SK-N-MC (cell line): ENCODE measurements around the gene CMIP.
"Not testable (repeated sequence)": the region's sequence is repeated elsewhere in the genome, so short reads cannot be mapped to it uniquely, and the experiment has no call there.

Experiments
- DNase-seq: peaks from one replicate; pipeline ENCODE4 v3.0.0-alpha.2; 2011; ENCODE audit warnings: low read depth, low spot score
- H3K27ac ChIP-seq: fragments of 200-600 bp; sonication (generic); 2 replicates; pipeline ENCODE4 v1.5.1; 2016; ENCODE audit warnings: mixed run types
- H3K36me3 ChIP-seq: fragments of 200-600 bp; sonication (generic); 2 replicates; pipeline ENCODE4 v1.6.1; 2017; ENCODE audit warnings: antibody characterized with exemption, low read length, mixed read lengths; ENCODE audit not compliant: insufficient read depth
- H3K4me3 ChIP-seq: fragments of 200-600 bp; sonication (generic); 2 replicates; pipeline ENCODE4 v1.5.1; 2016
- H3K9ac ChIP-seq: fragments of 200-600 bp; sonication (generic); 2 replicates; pipeline ENCODE4 v1.8.0; 2017; ENCODE audit warnings: mixed run types, mixed read lengths; ENCODE audit not compliant: insufficient read length
- H3K9me3 ChIP-seq: fragments of 200-600 bp; sonication (generic); 2 replicates; pipeline ENCODE4 v1.6.1; 2017; ENCODE audit warnings: low read depth, mild to moderate bottlenecking, antibody characterized with exemption, low read length, moderate library complexity, mixed read lengths
- EZH2 ChIP-seq: fragments of 200-600 bp; sonication (generic); IDR thresholded peaks from one replicate; pipeline ENCODE4 v1.6.1; 2017; ENCODE audit warnings: antibody characterized with exemption
- FOXP2 ChIP-seq: optimal IDR thresholded peaks from 2 replicates; pipeline ENCODE3; 2011; ENCODE audit warnings: mild to moderate bottlenecking, moderate library complexity; ENCODE audit not compliant: insufficient read depth; ENCODE audit errors: extremely low read length, control extremely low read depth
- POLR2AphosphoS5 ChIP-seq: IDR thresholded peaks from 2 replicates; pipeline ENCODE4 v1.6.1; 2012; ENCODE audit warnings: mild to moderate bottlenecking, low read depth, low read length, borderline replicate concordance

The CMIP gene

GRCh38 chr16:81739503-81739902 lies 294.9 kb downstream of the CMIP start:
- Histone ChIP-seq H3K36me3 (no peaks in the 10 kb centered on the region), H3K4me3 (no peak overlapping the region), H3K27ac (no peak overlapping the region), H3K9me3 (no peaks in the 10 kb centered on the region), H3K9ac (no peak overlapping the region)
- DNase-seq = no peak
- TF ChIP-seq EZH2 (no peak), POLR2AphosphoS5 (no peak), FOXP2 (no peak)

DNA sequence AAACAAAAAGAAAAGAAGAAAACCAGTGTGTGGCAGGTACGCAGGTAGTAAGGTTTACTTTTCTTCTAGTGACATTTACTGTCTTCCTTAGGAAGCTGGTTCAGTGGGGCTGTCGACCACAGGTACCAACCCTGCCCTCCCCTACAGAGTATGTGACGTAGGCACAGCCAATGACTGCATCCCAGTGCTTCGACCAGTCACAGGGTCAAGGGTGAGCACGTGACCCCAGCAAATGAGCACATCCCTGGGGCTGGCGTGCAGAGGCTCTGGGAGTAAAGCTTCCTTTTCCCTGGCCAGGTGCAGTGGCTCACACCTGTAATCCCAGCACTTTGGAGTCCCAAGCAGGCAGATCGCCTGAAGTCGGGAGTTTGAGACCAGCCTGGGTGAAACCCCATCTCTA lies 295.6 kb downstream of the CMIP start:
- Histone ChIP-seq H3K4me3 (no peak overlapping the region), H3K36me3 (no peaks in the 10 kb centered on the region), H3K27ac (no peak overlapping the region), H3K9me3 (no peaks in the 10 kb centered on the region), H3K9ac (no peak overlapping the region)
- DNase-seq = no peak
- TF ChIP-seq EZH2 = no peak
- no peak for TF ChIP-seq POLR2AphosphoS5
- TF ChIP-seq FOXP2 = no peak

DNA sequence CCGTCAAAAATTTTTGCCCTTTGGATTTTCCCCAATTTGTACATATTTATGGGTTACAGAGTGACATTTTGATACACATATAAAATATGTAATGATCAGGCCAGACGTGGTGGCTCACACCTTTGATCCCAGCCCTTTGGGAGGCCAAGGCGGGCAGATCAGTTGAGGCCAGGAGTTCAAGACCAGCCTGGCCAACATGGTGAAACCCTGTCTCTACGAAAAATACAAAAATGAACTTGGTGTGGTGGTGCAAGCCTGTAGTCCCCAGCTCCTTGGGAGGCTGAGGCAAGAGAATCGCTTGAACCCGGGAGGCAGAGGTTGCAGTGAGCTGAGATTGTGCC lies 296.8 kb downstream of the CMIP start:
- H3K9ac ChIP-seq, H3K4me3 ChIP-seq, H3K27ac ChIP-seq, H3K36me3 ChIP-seq, DNase-seq, H3K9me3 ChIP-seq: not testable (repeated sequence)

DNA sequence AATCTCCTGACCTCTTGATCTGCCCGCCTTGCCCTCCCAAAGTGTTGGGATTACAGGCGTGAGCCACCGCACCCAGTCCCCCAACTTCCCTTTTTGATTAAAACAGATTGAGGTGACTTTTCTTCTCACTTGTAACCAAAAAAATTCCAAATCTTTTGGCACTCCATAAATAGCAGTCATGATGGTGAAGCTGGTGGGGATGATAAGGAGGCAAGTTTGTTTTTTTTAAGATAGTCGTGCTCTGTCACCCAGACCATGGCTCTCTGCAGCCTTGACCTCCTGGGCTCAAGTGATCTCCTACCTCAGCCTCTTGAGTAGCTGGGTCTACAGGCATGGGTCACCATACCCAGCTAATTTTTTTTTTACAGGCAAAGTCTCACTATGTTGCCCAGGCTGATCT lies 299.8 kb downstream of the CMIP start:
- no peak overlapping the region for H3K9ac ChIP-seq

GRCh38 chr16:81744911-81745310 lies 300.3 kb downstream of the CMIP start:
- H3K4me3 ChIP-seq = no peak overlapping the region
- no peak overlapping the region for H3K9ac ChIP-seq
- TF ChIP-seq EZH2 = no peak
- no peaks in the 10 kb centered on the region for H3K36me3 ChIP-seq
- no peak overlapping the region for H3K27ac ChIP-seq
- no peak for DNase-seq
- no peaks in the 10 kb centered on the region for H3K9me3 ChIP-seq

More for the DNA sequence above, 299.8 kb downstream of the CMIP start:
- no peak for DNase-seq
- no peaks in the 10 kb centered on the region for H3K36me3 ChIP-seq
- no peak overlapping the region for H3K4me3 ChIP-seq
- no peaks in the 10 kb centered on the region for H3K9me3 ChIP-seq
- TF ChIP-seq POLR2AphosphoS5 (no peak), FOXP2 (no peak), EZH2 (no peak)
- H3K27ac ChIP-seq = no peak overlapping the region

DNA sequence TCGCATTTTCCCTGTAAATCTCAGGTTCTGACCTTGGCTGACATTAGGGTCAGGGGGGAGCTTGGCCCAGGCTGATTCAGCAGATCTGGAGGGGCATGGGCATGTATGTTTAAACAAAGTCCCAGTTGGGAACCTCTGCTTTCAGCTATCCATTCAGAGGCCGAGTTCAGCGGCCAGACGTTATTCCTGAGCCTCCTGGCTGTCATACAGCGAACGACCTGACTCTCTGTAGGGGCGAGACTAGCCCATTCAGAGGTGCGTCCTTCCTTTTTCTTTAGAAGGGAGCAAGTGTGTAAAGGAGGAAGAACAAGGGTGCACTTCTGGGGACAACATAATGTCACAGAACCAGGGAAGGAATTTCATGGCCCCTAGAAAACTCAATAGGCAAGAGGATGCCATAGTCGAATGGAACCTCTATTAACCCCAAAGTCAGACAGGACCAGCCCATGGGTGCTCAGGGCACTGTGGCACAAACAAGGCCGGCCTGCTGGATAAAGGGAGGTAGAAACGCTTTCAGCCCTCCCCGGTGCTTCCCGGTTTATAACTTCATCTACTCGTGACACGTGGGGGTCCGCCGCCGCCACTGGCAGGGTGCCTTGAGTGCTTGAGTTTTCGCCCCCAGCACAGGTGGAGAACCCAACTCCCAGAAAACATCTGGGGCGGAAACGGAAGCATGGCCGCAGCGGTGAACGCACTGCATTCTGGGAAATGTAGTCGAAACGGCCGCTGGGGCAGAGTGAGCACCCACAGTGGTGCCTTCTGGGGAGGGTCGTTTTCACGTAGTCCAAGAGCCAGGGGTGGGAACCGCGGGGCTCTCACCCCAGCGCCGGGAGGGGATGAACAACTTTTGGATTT lies 301.3 kb downstream of the CMIP start:
- Histone ChIP-seq H3K9ac (no peak overlapping the region), H3K27ac (no peak overlapping the region), H3K36me3 (no peaks in the 10 kb centered on the region), H3K9me3 (no peaks in the 10 kb centered on the region), H3K4me3 (peak overlapping the region; percentile 58)
- no peak for DNase-seq
- TF ChIP-seq FOXP2 = no peak
- no peak for TF ChIP-seq POLR2AphosphoS5
- TF ChIP-seq EZH2 = no peak

DNA sequence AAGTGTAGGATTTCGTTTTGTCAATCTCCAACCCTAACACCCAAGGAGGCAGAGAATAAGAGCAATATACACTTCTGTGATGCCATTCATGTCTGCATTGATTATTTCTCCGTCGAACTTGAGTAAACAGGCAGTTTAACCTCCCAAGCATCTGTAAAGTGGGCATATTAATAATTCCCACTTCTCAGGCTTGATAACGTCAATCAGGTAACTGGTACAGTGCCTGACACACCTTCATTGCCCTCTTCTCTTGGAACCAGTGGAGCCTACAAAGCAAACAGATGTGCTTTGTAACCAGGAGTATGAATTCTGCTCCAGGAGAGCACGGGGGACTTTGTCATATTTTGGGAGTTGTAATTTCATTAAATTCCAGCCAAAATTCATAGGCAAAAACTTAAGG lies 302.0 kb downstream of the CMIP start:
- H3K9ac ChIP-seq = no peak overlapping the region
- TF ChIP-seq FOXP2 (no peak), POLR2AphosphoS5 (no peak), EZH2 (no peak)
- no peak overlapping the region for H3K27ac ChIP-seq
- no peaks in the 10 kb centered on the region for H3K36me3 ChIP-seq
- H3K9me3 ChIP-seq = no peaks in the 10 kb centered on the region
- DNase-seq = no peak
- H3K4me3 ChIP-seq = peak overlapping the region; percentile 58

DNA sequence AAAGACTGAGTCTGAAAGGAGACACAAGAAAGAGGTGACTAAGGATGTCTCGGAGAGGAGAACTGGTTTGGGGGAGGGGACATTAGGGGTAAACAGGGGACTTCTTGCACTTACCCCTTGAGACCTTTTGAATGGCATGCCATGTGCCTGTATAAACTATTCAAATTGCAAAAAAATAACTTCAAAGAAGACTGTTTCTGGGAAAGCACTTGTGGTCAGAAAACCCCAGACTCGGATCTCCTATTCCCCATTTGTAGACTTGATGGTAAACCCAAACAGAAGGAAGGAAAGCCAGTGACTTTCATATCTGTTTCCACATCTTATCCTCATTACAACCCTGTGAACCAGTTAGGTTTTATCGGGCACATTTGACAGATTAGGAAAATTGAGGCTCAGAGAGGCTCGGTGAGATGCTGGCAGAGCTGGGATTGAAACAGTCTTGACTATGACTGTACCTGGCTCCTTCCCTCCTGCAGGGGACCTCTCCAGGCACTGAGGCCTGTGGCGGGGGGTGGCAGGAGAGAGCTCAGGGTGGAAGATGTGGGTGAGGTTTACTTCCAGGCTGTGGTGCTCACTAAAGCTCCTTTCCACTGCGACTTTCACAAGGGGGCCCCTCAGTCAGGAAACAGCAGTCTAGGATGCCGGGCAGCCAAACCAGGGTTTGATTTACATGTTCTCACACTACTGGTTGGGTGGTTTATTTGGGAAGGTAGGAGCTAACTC lies 304.0 kb downstream of the CMIP start:
- Histone ChIP-seq H3K4me3 (no peak overlapping the region), H3K27ac (no peak overlapping the region), H3K36me3 (no peaks in the 10 kb centered on the region), H3K9me3 (no peaks in the 10 kb centered on the region), H3K9ac (no peak overlapping the region)
- DNase-seq = no peak
- TF ChIP-seq POLR2AphosphoS5 = no peak
- no peak for TF ChIP-seq EZH2
- TF ChIP-seq FOXP2 = no peak
